ENCODE data around the gene IGFBP6. TPM values are rescaled to one million over a fixed set of nuclear protein-coding genes. Genes with fewer than 3 reads are reported as not detected.

IGFBP6 gene
- polyA plus RNA-seq, 1 of the 3 experiments (the other 2 are of a cell fraction) = 570 TPM

- no peak overlapping the region for H3K4me2 ChIP-seq
- no peaks in the 10 kb centered on the region for H3K27me3 ChIP-seq (ENCODE audit: insufficient read depth)
- H3K36me3 ChIP-seq (replicated peaks in 1 of 2; ENCODE audit: control insufficient read depth in 1 of 2, insufficient read depth in 2 of 2, low read length in 1 of 2) = peaks cover 17 to 41% of the 10 kb centered on the region in 2 experiments
- no peak for DNase-seq
- TF ChIP-seq CHD2 (IDR thresholded peaks at IDR 0.05; ENCODE audit: low read length, partially characterized antibody) = no peak
- TF ChIP-seq REST (IDR thresholded peaks at IDR 0.05; ENCODE audit: low read depth, low read length) = no peak
- no peaks in the 10 kb centered on the region for H3K9me2 ChIP-seq
- no peaks in the 10 kb centered on the region for H3K79me2 ChIP-seq (ENCODE audit: insufficient read depth)
- no peaks in the 10 kb centered on the region for H4K20me1 ChIP-seq (ENCODE audit: insufficient read depth)
- WGBS (ENCODE audit: low lambda C conversion rate) = 80% methylated on average over 19 of the region's 20 CpGs
- peaks cover 12 to 22% of the 10 kb centered on the region in 2 experiments; a peak in 3 of 4 replicates for H3K4me1 ChIP-seq (ENCODE audit: control insufficient read depth in 1 of 2, insufficient read depth in 2 of 2, low read depth in 1 of 2, low read length in 1 of 2)
- POLR2A ChIA-PET = interaction anchor here (1.0 kb wide), 1 partner anchor 17 kb away, joined by 3 read pairs; the partner anchor contains the start of gene SPRYD3
- H3K9me3 ChIP-seq = no peaks in the 10 kb centered on the region
- H3K27ac ChIP-seq (ENCODE audit: low read depth in 2 of 2, low read length in 1 of 2) = no peak overlapping the region
- no peak overlapping the region for H3K4me3 ChIP-seq (ENCODE audit: low read depth in 2 of 2, low read length in 1 of 2)
- CTCF ChIA-PET = interaction anchor here (0.9 to 14.5 kb wide), 8 partner anchors 11 to 227 kb away, joined by 3 to 385 read pairs (median 6); partner anchors contain the start of genes IGFBP6, SOAT2 and TNS2
- no peak overlapping the region for H3K9ac ChIP-seq
- H2AFZ ChIP-seq (ENCODE audit: low read depth) = no peak overlapping the region
- peaks cover 41% of the 10 kb centered on the region for H3F3A ChIP-seq (replicated peaks; ENCODE audit: insufficient read depth)
Observed at GRCh38 chr12:53062011-53062961, 35.2 kb upstream of the IGFBP6 start.

- CTCF ChIA-PET = interaction anchor here (0.8 to 14.5 kb wide), 7 partner anchors 10 to 226 kb away, joined by 3 to 385 read pairs (median 96); partner anchors contain the start of genes IGFBP6, SOAT2, SPRYD3 and TNS2
- Histone ChIP-seq H3K27me3 (ENCODE audit: insufficient read depth) (no peaks in the 10 kb centered on the region), H3F3A (replicated peaks; ENCODE audit: insufficient read depth) (peaks cover 36% of the 10 kb centered on the region), H3K9me3 (no peaks in the 10 kb centered on the region), H3K4me3 (ENCODE audit: low read depth in 2 of 2, low read length in 1 of 2) (no peak overlapping the region), H2AFZ (ENCODE audit: low read depth) (no peak overlapping the region), H3K27ac (ENCODE audit: low read depth in 2 of 2, low read length in 1 of 2) (peak overlapping the region in 1 of 2 experiments; percentile 66; a peak in 1 of 4 replicates), H3K4me1 (ENCODE audit: control insufficient read depth in 1 of 2, insufficient read depth in 2 of 2, low read depth in 1 of 2, low read length in 1 of 2) (peaks cover 17 to 22% of the 10 kb centered on the region in 2 experiments; a peak in 3 of 4 replicates), H3K36me3 (replicated peaks in 1 of 2; ENCODE audit: control insufficient read depth in 1 of 2, insufficient read depth in 2 of 2, low read length in 1 of 2) (peaks cover 16 to 38% of the 10 kb centered on the region in 2 experiments), H3K4me2 (no peak overlapping the region), H3K79me2 (ENCODE audit: insufficient read depth) (no peaks in the 10 kb centered on the region), H3K9ac (no peak overlapping the region), H4K20me1 (ENCODE audit: insufficient read depth) (no peaks in the 10 kb centered on the region), H3K9me2 (no peaks in the 10 kb centered on the region)
- DNase-seq = peak; percentile 6
- WGBS (ENCODE audit: low lambda C conversion rate) = 93% methylated on average over 13 of the region's 14 CpGs
- POLR2A ChIA-PET = interaction anchor here (1.0 kb wide), 1 partner anchor 16 kb away, joined by 3 read pairs; the partner anchor contains the start of gene SPRYD3
- TF ChIP-seq REST (IDR thresholded peaks at IDR 0.05; ENCODE audit: low read depth, low read length) (no peak), RXRA (IDR thresholded peaks at IDR 0.05; ENCODE audit: borderline replicate concordance, low read depth) (no peak), SMC3 (IDR thresholded peaks at IDR 0.05; ENCODE audit: low read depth, low read length) (no peak), EP300 (IDR thresholded peaks at IDR 0.05; ENCODE audit: borderline replicate concordance in 1 of 2, low read depth in 1 of 2, low read length in 1 of 2) (no peak), GATA2 (CRISPR knock-in tag; IDR thresholded peaks at IDR 0.05) (no peak), EZH2phosphoT487 (IDR thresholded peaks at IDR 0.05; ENCODE audit: borderline replicate concordance, low read depth) (no peak), CTCF (IDR thresholded peaks at IDR 0.05) (no peak), USF1 (IDR thresholded peaks at IDR 0.05; ENCODE audit: borderline replicate concordance, low read depth) (no peak), MAX (IDR thresholded peaks at IDR 0.05; ENCODE audit: low read depth) (no peak)
Observed at GRCh38 chr12:53062977-53063707, 34.3 kb upstream of the IGFBP6 start.

Measured in SK-N-SH (cell line).